HT1080 (cell line): Measurements from ENCODE around the gene FCGR1A. TPM values are rescaled to one million over a fixed set of nuclear protein-coding genes. Genes with fewer than 3 reads are reported as not detected.
"Not testable (repeated sequence)": the region's sequence is repeated elsewhere in the genome, so short reads cannot be mapped to it uniquely, and the experiment has no call there.

Experiments
- DNase-seq: peaks from one replicate; pipeline ENCODE4 v3.0.0-alpha.2; 2015; ENCODE audit warnings: low read depth
- total RNA-seq: library from RNA; depleted of rRNA; stranded (reverse); fragments of >200 nt; shearing (Covaris generic); gene quantifications from 2 replicates; pipeline ENCODE4 v1.2.3, GENCODE V29; 2014

FCGR1A gene
- total RNA-seq, 1 experiment from 2014 or later, result not detected

DNA sequence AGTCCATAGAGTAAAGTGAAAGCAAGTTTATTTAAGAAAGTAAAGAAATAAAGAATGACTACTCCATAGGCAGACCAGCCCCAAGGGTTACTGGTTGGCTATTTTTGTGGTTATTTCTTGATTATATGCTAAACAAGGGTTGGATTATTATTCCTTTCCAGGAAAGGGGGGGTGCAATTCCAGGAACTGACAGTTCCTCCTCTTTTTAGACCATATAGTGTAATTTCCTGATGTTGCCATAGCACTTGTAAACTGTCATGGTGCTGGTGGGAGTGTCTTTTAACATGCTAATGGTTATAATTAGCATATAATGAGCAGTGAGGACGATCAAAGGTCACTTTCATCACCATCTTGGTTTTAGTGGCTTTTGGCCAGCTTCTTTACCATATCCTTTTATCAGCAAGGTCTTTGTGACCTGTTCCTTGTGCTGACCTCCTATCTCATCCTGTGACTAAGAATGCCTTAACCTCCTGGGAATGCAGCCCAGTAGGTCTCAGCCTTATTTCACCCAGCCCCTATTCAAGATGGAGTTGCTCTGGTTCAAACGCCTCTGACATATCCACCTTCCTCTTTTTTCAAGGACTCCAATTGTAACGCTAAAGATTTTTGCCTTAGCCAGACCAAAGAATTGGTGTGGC is 6.9 kb upstream of the FCGR1A start:
- DNase-seq, result not testable (repeated sequence)

DNA sequence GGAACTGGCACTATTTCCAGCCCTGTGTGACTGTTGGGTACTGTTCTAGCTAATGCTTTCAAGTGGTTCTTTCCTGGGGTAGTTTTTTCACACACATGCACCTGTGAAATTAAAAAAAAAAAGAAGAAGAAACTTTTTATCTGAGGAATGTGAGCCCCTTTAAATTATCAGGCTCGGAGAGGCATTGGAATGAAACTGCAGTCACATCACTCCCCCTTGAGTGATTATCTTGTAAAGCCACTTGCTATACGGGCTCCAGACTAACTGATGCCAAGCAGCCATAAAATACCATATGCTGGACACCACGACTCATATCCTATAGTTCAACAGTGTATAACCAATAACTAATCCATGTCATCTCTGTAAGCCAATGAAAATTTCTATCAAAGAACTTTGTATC is 5.4 kb upstream of the FCGR1A start:
- not testable (repeated sequence) for DNase-seq

DNA sequence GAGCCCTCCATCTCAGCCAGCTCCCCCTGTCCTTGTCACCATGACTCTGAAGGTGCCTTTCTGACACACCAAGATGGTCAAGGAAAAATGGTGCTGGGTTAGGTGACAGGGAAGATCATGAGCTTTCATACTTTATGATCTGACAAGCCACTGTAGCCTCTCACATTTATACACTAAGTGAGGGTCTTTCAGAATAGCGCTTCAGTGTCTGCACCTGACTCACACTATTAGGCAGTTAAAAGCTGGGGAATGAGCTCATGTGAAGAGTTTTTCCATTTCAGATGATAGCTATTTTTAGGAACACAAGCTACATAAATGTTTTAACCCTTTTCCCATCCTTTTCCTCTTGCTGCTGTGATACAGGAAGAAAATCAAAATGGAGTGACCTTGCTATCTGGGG is 4.2 kb upstream of the FCGR1A start:
- DNase-seq, result not testable (repeated sequence)

DNA sequence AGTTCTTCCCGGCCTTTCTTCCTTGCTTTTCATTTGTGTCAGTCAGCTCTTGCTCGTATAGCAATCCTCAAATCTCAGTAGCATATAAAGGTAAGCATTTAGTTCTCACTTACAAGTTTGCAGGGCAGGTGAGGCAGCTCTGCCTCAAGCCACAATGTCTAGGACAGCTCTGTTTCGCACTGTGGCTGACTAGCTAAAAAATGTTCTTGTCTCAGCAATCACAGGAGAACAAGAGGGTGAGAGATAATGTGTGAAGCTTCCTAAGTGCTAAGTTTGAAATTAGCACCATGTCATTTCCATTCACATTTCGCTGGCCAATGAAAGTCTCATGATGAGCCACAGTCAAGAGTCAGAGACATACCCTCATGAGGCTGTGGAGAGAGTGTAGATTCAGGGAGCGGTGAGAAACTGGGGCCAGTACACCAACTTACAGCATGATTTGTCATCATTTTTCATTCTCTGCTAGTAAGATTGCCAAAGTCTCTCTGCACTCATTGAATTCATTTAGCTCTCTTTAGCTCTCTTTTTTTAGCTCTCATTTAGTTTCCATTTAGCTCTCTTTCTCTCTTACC is 995 bp upstream of the FCGR1A start:
- DNase-seq, result not testable (repeated sequence)

DNA sequence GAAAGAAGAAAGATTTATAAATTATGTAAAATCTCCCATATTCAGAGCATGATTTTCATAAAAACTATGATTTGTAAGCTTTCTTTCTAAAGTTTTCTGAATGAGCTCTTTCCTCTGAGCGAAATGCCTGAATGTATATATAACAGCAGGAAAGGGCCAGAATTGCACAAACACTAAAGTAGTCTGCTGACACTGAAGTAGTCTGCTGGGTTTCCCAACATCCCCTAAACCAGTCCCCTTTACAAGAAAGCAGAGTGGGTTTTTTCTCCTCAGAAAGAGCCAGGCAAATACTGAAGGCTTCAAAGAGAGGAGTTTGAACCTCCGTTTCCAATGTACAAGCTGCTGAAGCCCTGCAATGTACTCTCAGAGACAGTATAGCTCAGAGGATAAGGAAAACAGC is 795 bp downstream of the FCGR1A start:
- not testable (repeated sequence) for DNase-seq

DNA sequence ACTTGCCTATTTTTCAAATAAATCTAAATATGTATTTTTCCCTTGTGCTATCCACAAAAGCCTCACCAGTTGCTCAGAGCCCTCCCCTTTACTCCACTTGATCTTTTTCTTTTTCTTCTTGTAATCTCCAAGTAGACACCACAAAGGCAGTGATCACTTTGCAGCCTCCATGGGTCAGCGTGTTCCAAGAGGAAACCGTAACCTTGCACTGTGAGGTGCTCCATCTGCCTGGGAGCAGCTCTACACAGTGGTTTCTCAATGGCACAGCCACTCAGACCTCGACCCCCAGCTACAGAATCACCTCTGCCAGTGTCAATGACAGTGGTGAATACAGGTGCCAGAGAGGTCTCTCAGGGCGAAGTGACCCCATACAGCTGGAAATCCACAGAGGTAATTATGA is 1.4 kb downstream of the FCGR1A start:
- not testable (repeated sequence) for DNase-seq

DNA sequence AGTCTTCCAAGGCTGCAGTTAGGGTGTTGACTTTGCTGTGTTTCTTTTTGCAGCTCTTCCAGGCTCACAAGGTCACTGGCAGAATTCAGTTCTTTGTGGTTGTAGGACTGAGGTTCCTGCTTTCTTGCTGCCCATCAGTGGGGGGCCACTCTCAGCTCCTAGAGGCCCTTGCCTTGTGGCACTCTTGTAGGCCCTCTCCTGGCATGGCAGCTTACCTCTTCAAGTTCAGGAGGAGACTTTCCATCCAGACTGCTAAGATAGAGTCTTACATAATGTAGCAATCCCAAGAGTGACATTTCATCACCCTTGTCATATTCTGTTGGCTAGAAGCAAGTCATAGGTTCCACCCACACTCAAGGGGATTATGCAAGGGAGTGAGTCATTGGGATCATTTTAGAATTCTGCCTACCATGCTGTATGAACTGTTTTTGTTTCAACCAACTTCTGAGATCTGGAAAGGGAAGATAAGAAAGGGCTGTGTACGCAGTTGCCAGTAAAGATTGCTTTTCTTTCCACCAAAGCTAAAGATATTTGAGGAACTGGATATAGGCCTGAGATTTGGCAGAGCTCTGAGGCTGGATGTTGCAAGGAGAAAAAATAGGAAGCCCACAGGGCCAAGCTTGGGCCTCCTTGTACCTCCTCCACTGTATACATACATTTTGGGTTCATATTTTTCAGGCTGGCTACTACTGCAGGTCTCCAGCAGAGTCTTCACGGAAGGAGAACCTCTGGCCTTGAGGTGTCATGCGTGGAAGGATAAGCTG is 5.4 kb downstream of the FCGR1A start:
- not testable (repeated sequence) for DNase-seq

DNA sequence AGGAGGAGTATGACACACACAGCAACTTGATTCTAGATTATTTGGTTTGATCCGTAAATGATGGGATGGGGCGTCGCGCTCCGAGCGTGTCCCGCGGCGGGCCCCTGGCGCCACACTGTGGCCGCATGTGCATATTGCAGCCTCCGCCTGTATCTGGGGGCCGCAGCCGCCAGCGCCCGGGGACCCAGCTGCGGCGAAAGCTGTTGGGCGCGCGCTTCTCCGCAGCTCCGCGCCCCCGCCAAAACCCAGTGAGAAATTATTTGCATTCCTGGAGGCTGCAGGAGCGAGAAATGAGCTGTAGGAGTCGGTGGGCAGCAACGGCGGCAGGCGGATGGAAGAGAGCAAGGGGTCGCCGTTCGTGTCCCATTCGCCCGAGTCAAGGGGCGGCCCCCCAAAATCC is 10.0 kb downstream of the FCGR1A start:
- peak; percentile 45 for DNase-seq

DNA sequence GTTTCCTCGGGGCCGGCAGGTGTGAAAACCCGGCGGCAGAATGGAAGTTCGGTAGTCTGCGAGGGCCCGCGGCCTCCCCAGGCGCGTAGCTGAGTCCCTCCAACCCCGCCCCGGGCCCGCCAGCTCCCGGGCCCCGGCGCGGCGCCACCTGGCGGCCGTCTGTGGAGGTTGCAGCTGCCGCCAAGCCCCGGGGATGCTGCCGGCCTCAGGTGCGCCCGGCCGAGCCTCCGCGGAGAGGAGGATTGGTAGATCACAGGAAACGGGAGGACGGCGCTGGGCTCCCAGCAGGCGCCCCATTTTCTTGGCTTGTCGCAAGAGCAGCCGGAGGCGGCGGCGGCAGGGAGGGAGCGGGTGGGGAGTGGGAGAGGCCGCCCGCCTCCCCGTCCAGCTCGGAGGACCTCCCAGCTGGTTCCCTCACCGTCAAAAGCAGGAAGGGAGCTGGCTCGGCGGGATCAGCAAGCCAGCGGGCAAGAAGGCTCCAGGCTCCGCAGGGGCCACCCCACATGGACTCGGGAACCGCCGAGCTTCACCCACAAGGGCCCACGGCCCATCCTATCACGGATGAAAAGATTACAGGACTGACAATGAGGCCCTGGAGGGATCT is 10.5 kb downstream of the FCGR1A start:
- DNase-seq, result peak; percentile 63

DNA sequence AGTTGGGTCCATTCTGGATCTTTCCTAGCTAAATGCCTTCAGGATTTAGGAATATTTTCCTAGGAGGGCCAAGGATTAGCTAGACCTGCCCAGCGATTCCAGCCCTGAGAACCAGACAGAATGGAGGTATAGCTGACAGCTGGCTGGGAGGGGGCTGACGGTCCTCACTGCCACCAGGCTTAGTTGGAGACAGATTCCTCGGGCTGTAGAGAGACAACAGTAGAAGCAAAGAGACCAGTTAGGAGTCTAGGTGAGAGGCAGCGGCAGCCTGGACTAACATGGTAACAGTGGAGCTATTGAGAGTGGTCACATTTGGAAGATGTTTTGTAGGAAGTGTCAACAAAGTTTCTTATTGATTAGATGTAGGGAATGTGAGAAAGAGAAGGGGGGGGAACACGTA is 11.4 kb downstream of the FCGR1A start:
- DNase-seq, result not testable (repeated sequence)

DNA sequence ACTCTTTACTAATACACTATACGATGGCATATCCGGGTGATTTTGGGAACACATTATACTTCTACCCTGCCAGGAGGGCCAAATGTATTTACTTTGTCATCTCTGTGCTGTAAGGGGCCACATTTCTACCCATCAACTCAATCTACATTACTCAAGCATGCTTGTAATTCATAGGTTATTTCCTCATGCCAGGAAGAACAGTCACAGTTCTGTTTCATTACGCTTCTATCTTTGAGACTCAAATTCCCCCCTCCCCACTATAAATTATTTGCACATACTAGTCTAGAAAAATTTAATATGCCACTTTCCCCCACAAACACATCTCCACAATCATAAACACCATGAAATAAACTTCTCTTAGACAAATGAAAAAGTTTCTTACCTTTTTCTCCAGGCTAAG is 19.1 kb downstream of the FCGR1A start:
- not testable (repeated sequence) for DNase-seq

DNA sequence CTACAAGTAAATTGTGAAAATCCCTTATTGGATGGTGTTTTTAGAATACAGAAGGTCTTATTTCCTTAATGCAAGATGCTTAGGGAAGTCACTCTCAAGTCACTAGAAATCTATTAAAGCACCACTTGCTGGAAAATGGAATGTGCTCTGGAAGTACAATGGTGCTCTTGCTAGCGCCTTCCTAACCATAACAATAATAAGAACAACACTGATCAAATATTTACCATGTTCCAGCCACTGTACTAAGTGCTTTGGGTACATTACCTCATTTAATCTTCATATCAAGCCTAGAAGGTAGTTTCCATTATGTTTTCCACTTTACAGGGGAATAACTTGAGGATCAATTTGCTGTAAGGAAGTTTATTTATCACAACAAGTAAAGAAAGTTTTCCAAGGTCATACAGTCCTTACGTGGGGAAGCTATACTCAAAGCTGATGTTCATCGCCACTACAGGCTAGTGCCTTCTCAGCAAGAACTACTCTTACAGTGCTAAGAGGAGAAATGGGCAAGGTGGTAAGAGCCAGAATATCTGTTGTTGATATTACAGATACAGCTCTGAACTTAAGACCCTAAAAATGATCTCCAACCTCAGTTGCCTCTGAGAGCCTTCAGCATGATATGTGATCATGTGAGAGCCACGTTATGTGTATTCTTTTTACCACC is 22.1 kb downstream of the FCGR1A start:
- not testable (repeated sequence) for DNase-seq

DNA sequence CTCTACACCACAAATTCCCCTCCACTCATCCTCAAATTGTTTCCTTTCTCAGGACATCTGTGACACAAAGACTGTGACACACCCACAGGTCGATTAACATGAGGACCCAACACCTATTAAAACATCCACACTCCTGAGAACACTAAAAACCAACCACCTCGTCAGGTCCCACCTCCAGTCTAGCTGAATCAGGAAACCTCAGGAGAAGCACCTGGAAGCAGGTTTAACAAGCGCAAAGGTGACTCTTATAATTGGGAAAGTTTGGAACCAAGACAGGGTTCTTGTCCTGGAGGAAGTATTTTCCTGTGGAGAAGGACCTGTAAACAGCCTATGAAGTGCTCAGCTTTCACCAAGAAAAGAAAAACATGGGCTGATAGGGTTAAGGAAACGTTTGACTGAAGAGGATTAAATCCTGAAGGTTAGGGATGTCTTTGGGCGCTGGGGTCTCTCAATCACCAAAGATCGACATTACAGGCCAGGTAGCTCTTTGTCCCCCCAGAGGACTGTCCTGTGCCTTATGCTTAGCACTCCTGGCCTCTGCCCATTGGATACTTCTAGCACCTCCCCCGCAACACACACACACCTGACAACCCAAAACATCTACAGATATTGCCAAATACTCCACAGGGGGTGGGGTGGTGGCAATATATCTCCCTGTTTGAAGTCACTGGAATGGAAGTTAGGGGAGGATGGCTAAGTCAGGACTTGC is 28.4 kb downstream of the FCGR1A start:
- not testable (repeated sequence) for DNase-seq

DNA sequence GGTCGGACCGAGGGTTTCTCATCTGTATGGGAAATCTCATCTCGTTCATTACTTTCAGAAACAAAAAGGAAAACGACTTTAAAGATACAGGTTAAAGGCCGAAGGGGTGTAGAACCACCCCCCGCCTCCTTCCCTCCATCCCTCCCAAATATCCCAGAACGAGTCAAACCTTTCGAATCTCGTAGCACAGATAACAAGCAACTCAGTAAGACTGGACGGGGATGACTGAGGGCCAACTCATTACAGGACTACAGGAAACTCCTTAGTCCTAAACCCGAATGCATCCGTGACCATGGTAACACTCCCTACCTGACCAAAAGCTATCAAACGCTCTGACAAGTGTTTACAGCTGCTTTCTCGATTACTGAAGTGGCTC is 29.0 kb downstream of the FCGR1A start:
- DNase-seq, result not testable (repeated sequence)

DNA sequence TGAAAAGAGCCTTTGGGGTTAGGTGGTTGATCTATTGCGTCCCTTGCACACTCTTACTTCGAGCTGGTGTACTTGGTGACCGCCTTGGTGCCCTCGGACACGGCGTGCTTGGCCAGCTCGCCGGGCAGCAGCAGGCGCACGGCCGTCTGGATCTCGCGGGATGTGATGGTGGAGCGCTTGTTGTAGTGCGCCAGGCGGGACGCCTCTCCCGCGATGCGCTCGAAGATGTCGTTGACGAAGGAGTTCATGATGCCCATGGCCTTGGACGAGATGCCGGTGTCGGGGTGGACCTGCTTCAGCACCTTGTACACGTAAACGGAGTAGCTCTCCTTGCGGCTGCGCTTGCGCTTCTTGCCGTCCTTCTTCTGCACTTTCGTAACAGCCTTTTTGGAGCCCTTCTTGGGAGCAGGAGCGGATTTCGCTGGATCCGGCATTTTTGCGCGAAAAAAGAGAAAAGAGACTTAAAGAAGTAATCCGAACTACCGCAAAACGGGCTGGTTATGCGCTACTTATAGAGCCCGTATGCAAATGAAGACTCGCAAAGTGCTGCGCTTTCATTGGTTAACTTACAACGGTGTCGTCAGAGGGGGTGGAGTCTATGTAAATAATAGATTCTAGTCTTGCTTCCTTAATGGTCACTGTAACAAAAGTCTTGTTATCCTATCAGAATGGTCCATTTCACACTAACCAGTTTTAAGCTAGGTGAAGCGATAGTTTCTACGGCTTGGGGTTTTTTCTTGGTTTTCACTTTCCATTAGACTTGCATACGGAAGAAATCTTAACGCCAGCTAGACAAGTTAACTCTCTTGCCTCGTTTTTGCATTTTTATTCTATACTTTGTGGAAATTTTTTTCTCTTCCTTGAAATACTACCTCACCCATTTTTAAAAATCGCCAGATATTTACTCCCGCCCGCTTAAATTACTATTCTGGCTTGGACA is 29.7 kb downstream of the FCGR1A start:
- DNase-seq, result not testable (repeated sequence)

DNA sequence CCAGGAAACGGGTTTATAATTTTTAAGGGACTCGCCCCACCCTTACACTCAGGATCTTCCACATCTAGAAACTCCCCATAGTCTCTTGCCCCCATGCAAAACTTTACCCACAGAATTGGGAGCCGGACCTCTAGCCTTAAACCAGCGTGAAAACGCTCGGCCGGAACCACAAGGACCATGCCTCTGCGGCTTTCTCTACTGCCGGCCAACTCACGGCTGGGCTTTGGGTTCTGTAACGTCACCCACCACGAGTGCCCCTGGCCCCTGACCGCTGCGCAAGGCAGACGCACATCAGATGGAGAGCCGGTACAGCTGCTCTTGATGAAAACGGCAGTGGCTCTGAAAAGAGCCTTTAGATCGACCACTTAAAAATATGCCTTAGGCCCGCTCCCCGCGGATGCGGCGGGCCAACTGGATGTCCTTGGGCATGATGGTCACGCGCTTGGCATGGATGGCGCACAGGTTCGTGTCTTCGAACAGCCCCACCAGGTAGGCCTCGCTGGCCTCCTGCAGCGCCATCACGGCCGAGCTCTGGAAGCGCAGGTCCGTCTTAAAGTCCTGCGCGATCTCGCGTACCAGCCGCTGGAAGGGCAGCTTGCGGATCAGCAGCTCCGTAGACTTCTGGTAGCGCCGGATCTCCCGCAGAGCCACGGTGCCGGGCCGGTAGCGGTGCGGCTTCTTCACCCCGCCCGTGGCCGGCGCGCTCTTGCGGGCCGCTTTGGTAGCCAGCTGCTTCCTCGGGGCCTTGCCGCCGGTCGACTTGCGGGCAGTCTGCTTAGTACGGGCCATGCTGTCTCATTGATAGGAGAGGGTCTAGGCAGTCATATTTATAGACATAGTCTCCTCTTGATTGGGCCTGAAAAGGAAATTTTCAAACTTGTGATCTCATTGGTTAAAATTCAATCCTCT is 30.7 kb downstream of the FCGR1A start:
- DNase-seq, result not testable (repeated sequence)

DNA sequence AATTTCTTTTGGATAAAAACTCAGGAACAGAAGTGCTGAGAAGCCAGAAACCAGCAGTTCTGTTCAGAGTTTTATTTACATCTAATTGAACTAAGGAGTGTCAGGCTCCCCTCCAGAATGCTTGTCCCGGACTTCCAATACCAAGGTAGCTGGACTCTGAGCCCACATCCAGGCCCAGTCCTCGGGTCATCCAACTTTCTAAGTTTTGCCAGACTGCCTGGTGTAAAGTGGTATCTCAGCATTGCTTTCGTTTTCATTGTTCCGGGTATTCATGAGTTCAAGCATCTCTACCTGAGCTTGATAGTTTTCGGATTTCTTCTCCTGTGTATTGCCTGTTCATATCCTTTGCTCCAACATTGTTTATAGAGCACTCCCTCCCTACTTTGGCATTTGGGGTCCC is 37.9 kb downstream of the FCGR1A start:
- not testable (repeated sequence) for DNase-seq

DNA sequence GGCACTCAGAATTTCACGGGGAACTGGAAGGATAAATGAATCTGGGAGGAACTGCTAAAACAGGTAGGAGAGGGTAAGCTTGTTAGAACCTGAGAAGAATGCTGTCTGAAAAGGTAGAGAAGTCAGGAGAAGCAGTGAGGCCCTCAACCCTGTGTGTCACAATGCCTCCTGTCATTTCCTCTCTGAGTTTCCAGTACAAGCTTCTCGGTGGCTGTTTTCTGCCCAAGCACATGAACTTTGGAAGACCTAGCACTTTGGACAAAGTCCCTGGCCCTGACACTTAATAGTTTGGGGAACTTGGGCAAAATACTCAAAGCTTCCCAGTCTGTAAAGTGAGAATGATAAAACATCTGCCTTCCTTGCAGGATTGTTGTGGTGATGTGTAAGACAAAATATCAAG is 44.1 kb downstream of the FCGR1A start:
- DNase-seq, result not testable (repeated sequence)
